Keratinocyte (primary cell): Measurements from ENCODE around the gene VPS13A. TPM values are rescaled to one million over a fixed set of nuclear protein-coding genes. Genes with fewer than 3 reads are reported as not detected.

Experiments used
- DNase-seq: peaks from one replicate; pipeline ENCODE4 v3.0.0-alpha.2; 2011; ENCODE audit warnings: low read depth, missing footprints, low spot score
- FAIRE-seq: peaks from 2 replicates; lab custom pipeline; 2011; peaks lifted over from hg19 to GRCh38; lab: Jason Lieb, UNC
- H2AFZ ChIP-seq: 2 replicates; pipeline ENCODE4 v1.6.0; 2012; ENCODE audit warnings: low read length, control low read depth, inconsistent platforms; ENCODE audit not compliant: control insufficient read depth
- H3K27ac ChIP-seq: 2 replicates; pipeline ENCODE4 v1.5.1; 2011; ENCODE audit warnings: low read length; ENCODE audit not compliant: control insufficient read depth, insufficient read depth
- H3K27me3 ChIP-seq: 3 replicates; pipeline ENCODE4 v1.6.0; 2011; ENCODE audit warnings: low read length; ENCODE audit not compliant: control insufficient read depth, insufficient read depth; ENCODE audit errors: extremely low read depth
- H3K36me3 ChIP-seq, 2 experiments: 2 replicates in 1 of 2; 3 replicates in 1 of 2; pipeline ENCODE4 v1.5.1; 2011; ENCODE audit warnings: low read length in 2 of 2, mild to moderate bottlenecking in 1 of 2; ENCODE audit not compliant: control insufficient read depth in 2 of 2, insufficient read depth in 2 of 2; ENCODE audit errors: extremely low read depth in 1 of 2
- H3K4me1 ChIP-seq: 3 replicates; pipeline ENCODE4 v1.5.1; 2011; ENCODE audit warnings: low read length; ENCODE audit not compliant: control insufficient read depth, insufficient read depth; ENCODE audit errors: extremely low read depth
- H3K4me2 ChIP-seq: 3 replicates; pipeline ENCODE4 v1.6.0; 2011; ENCODE audit warnings: low read depth, low read length; ENCODE audit not compliant: control insufficient read depth, insufficient read depth; ENCODE audit errors: extremely low read depth
- H3K4me3 ChIP-seq, 3 experiments: fragments of 200-600 bp in 1 of 3; sonication (generic) in 1 of 3; 2 replicates in 2 of 3; 3 replicates in 1 of 3; pipeline ENCODE4 v1.5.1; 2011 to 2016; ENCODE audit warnings: low read length in 3 of 3, mild to moderate bottlenecking in 3 of 3, control low read depth in 2 of 3, inconsistent platforms in 1 of 3, low read depth in 1 of 3, mixed read lengths in 1 of 3, mixed run types in 1 of 3, moderate library complexity in 1 of 3; ENCODE audit not compliant: control insufficient read depth in 2 of 3, insufficient read depth in 2 of 3; ENCODE audit errors: extremely low read depth in 1 of 3
- H3K79me2 ChIP-seq: 2 replicates; pipeline ENCODE4 v1.6.0; 2012; ENCODE audit warnings: low read length; ENCODE audit not compliant: control insufficient read depth, insufficient read depth
- H3K9ac ChIP-seq: 3 replicates; pipeline ENCODE4 v1.6.0; 2011; ENCODE audit warnings: low read length; ENCODE audit not compliant: control insufficient read depth, insufficient read depth; ENCODE audit errors: extremely low read depth
- H3K9me1 ChIP-seq: 3 replicates; pipeline ENCODE4 v1.6.0; 2011; ENCODE audit warnings: low read length; ENCODE audit not compliant: control insufficient read depth, insufficient read depth; ENCODE audit errors: extremely low read depth
- H3K9me3 ChIP-seq: 2 replicates; pipeline ENCODE4 v1.5.1; 2012; ENCODE audit warnings: low read depth, low read length; ENCODE audit not compliant: control insufficient read depth
- H4K20me1 ChIP-seq: 3 replicates; pipeline ENCODE4 v1.6.0; 2011; ENCODE audit warnings: low read length; ENCODE audit not compliant: control insufficient read depth, insufficient read depth; ENCODE audit errors: extremely low read depth
- EZH2 ChIP-seq: IDR thresholded peaks from one replicate; pipeline ENCODE4 v1.6.1; 2012; ENCODE audit warnings: inconsistent platforms, mild to moderate bottlenecking, low read length, moderate library complexity
- dilution Hi-C: fragments of 300-500 bp; cut with MboI; formaldehyde crosslinking; loops from one replicate; pipeline ENCODE4 v1.7.0; 2020; ENCODE audit warnings: low sequenced_read_pairs; ENCODE audit not compliant: extremely low pct_ligation_motif_present
- polyA plus RNA-seq, 5 experiments: library from polyadenylated mRNA; depleted of rRNA in 3 of 5; stranded (reverse) in 3 of 5; stranded (forward) in 1 of 5; unstranded in 1 of 5; fragments of >200 nt; gene quantifications; 1 replicate in 1 of 5; 2 replicates in 3 of 5; 3 replicates in 1 of 5; pipeline versions ENCODE4 v1.2.1 to v1.2.3, GENCODE V29; 2011 to 2012; ENCODE audit warnings: missing spikeins in 2 of 5, low read depth in 1 of 5, low replicate concordance in 1 of 5
- TF ChIP-seq, protein P1 (sequence below), 3 experiments: IDR thresholded peaks in 1 of 3; conservative IDR thresholded peaks in 1 of 3; optimal IDR thresholded peaks in 1 of 3; 2 replicates in 2 of 3; 3 replicates in 1 of 3; pipeline versions ENCODE3 to v1.5.1; 2011; ENCODE audit warnings: low read length in 3 of 3, mild to moderate bottlenecking in 3 of 3, moderate library complexity in 2 of 3, control low read depth in 1 of 3, inconsistent platforms in 1 of 3; ENCODE audit not compliant: insufficient read depth in 2 of 3; ENCODE audit errors: extremely low read depth in 1 of 3

Gene VPS13A
- polyA plus RNA-seq, 1 donor (not counting 4 experiments of a cell fraction or from before 2014, with no cell fraction given): 55.3 TPM

- H3K9me1 ChIP-seq: no peaks in the 10 kb centered on the region
- H3K9ac ChIP-seq: no peak overlapping the region
- peak overlapping the region; percentile 34 for H3K27ac ChIP-seq
- H3K4me2 ChIP-seq: no peak overlapping the region
- peak; percentile 26 for DNase-seq
- FAIRE-seq: no peak
- H3K36me3 ChIP-seq: no peaks in the 10 kb centered on the region
- TF ChIP-seq EZH2: no peak
- TF ChIP-seq, protein P1, sequence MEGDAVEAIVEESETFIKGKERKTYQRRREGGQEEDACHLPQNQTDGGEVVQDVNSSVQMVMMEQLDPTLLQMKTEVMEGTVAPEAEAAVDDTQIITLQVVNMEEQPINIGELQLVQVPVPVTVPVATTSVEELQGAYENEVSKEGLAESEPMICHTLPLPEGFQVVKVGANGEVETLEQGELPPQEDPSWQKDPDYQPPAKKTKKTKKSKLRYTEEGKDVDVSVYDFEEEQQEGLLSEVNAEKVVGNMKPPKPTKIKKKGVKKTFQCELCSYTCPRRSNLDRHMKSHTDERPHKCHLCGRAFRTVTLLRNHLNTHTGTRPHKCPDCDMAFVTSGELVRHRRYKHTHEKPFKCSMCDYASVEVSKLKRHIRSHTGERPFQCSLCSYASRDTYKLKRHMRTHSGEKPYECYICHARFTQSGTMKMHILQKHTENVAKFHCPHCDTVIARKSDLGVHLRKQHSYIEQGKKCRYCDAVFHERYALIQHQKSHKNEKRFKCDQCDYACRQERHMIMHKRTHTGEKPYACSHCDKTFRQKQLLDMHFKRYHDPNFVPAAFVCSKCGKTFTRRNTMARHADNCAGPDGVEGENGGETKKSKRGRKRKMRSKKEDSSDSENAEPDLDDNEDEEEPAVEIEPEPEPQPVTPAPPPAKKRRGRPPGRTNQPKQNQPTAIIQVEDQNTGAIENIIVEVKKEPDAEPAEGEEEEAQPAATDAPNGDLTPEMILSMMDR (optimal IDR thresholded peaks at IDR 0.05 in 1 of 3, IDR thresholded peaks at IDR 0.05 in 1 of 3, conservative IDR thresholded peaks at IDR 0.05 in 1 of 3; ENCODE audit: extremely low read depth in 1 of 3, insufficient read depth in 2 of 3, low read length in 3 of 3): no peak
- dilution Hi-C loops: no loop called here
- H4K20me1 ChIP-seq: no peaks in the 10 kb centered on the region
- H3K79me2 ChIP-seq: no peaks in the 10 kb centered on the region
- H3K9me3 ChIP-seq: no peaks in the 10 kb centered on the region
- no peak overlapping the region for H2AFZ ChIP-seq
- H3K4me1 ChIP-seq: peaks cover 3% of the 10 kb centered on the region
- no peak overlapping the region for H3K4me3 ChIP-seq
- no peaks in the 10 kb centered on the region for H3K27me3 ChIP-seq
These were observed 207.1 kb downstream of the VPS13A start for GRCh38 chr9:77384406-77384805.

- Histone ChIP-seq H3K36me3 (no peaks in the 10 kb centered on the region), H3K9me1 (no peaks in the 10 kb centered on the region), H3K27me3 (no peaks in the 10 kb centered on the region), H3K4me2 (no peak overlapping the region), H3K4me3 (no peak overlapping the region), H4K20me1 (no peaks in the 10 kb centered on the region), H3K9me3 (no peaks in the 10 kb centered on the region), H3K9ac (no peak overlapping the region), H2AFZ (no peak overlapping the region), H3K4me1 (peaks cover 3% of the 10 kb centered on the region), H3K79me2 (no peaks in the 10 kb centered on the region), H3K27ac (no peak overlapping the region)
- dilution Hi-C loops: no loop called here
- TF ChIP-seq EZH2: no peak
- TF ChIP-seq, protein P1 (optimal IDR thresholded peaks at IDR 0.05 in 1 of 3, IDR thresholded peaks at IDR 0.05 in 1 of 3, conservative IDR thresholded peaks at IDR 0.05 in 1 of 3; ENCODE audit: extremely low read depth in 1 of 3, insufficient read depth in 2 of 3, low read length in 3 of 3): no peak
- FAIRE-seq: no peak
- no peak for DNase-seq
These were observed 208.9 kb downstream of the VPS13A start for GRCh38 chr9:77386187-77386586.
